Immature natural killer cell (primary cell): ENCODE data around the gene TBC1D22B. TPM values are rescaled to one million over a fixed set of nuclear protein-coding genes. Genes with fewer than 3 reads are reported as not detected.
A peak's percentile ranks its signal among the peaks of the same experiment; 100 is the strongest.

Experiments
- DNase-seq, 3 donors: peaks; one replicate each; pipeline ENCODE4 v3.0.0; 2022; ENCODE audit warnings: mixed read lengths in 1 of 3
- H3K27ac Mint-ChIP-seq, 6 donors: one replicate each; pipeline ENCODE4 v1.8.0; 2020; ENCODE audit warnings: mixed read lengths in 6 of 6, mild to moderate bottlenecking in 5 of 6, inconsistent platforms in 4 of 6, moderate library complexity in 3 of 6
- H3K27me3 Mint-ChIP-seq, 3 donors: one replicate each; pipeline ENCODE4 v1.8.0; 2020 to 2021; ENCODE audit warnings: low read depth in 3 of 3, mild to moderate bottlenecking in 3 of 3, mixed read lengths in 3 of 3, moderate library complexity in 3 of 3, inconsistent platforms in 1 of 3
- H3K36me3 Mint-ChIP-seq, 3 donors: one replicate each; pipeline ENCODE4 v1.8.0; 2020; ENCODE audit warnings: mixed read lengths in 3 of 3, inconsistent platforms in 2 of 3, mild to moderate bottlenecking in 2 of 3
- H3K4me1 Mint-ChIP-seq, 2 donors: one replicate each; pipeline ENCODE4 v1.8.0; 2020; ENCODE audit warnings: inconsistent platforms in 2 of 2, mild to moderate bottlenecking in 2 of 2, mixed read lengths in 2 of 2, moderate library complexity in 1 of 2
- H3K4me3 Mint-ChIP-seq, 5 donors: one replicate each; pipeline ENCODE4 v1.8.0; 2020; ENCODE audit warnings: mild to moderate bottlenecking in 5 of 5, mixed read lengths in 5 of 5, inconsistent platforms in 3 of 5, moderate library complexity in 3 of 5
- H3K9me3 Mint-ChIP-seq, 6 donors: one replicate each; pipeline ENCODE4 v1.8.0; 2020; ENCODE audit warnings: mild to moderate bottlenecking in 6 of 6, mixed read lengths in 6 of 6, inconsistent platforms in 4 of 6, moderate library complexity in 3 of 6
- polyA plus RNA-seq, 3 donors: library from polyadenylated mRNA; unstranded; fragments of 300-500 nt; fragmentation: Illumina TruSeq; gene quantifications; one replicate each; pipeline ENCODE4 v1.2.3, GENCODE V29; 2021

Gene TBC1D22B
- polyA plus RNA-seq, 3 donors from 2014 or later, result 4.3 to 8.4 (median 7.2) TPM

DNA sequence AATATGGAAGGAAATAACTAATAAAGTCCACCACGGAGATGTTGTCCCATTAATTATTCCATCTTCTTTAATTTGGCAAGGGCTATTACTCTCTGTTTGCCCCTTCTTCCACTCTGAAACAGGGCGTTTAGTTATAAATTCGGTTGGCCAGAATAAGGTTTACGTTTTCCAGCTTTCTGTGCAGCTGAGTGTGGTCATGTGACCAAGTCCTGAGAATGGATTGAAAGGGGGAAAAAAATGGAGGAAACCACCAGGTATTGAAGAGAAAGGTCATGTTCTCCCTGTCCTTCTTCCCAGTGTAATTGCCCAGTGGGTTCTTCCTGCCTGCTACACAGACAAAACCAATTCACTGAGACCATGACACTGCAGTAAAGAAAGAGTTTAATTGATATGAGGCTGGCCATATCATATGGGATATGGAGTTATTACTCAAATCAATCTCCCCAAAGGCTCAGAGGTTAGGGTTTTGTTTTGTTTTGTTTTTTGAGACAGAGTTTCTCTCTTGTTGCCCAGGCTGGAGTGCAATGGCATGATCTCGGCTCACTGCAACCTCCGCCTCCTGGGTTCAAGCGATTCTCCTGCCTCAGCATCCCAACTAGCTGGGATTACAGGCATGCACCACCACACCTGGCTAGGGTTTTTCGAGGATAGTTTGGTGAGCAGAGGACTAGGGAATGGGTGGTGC, 14.3 kb upstream of the TBC1D22B start:
- Mint-ChIP-seq H3K4me1 (peaks cover 13 to 15% of the 10 kb centered on the region in 2 donors), H3K9me3 (peaks cover 0 to 2% (median 0%) of the 10 kb centered on the region in 6 donors), H3K4me3 (no peak overlapping the region), H3K27me3 (peaks cover 0 to 4% (median 2%) of the 10 kb centered on the region in 3 donors), H3K27ac (no peak overlapping the region), H3K36me3 (peaks cover 0 to 4% (median 0%) of the 10 kb centered on the region in 3 donors)
- DNase-seq, result no peak

DNA sequence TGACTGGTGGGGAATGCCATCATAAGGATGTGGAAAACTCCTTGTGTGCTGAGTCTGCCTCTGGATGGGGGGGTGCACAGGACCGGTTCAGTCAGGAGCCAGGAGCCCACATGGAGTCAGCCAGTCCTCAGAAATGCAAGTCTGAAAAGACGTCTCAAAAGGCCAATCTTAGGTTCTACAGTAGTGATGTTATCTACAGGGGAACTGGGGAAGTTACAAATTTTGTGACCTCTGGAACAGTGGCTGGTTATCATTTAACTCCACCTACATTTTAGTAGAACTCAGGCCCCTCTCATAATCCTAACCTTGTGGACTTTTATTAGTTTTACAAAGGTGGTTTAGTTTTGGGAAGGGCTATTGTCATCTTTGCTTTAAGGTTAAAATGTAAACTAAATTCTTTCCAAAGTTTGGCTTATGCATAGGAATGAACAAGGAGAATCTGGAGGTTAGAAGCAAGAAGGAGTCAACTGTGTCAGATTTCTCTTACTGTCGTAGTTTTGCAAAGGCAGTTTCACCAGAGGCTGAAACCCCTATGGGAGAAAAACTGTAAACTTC, 13.7 kb upstream of the TBC1D22B start:
- Mint-ChIP-seq H3K9me3 (peaks cover 0 to 2% (median 0%) of the 10 kb centered on the region in 6 donors), H3K4me1 (peaks cover 13 to 15% of the 10 kb centered on the region in 2 donors), H3K4me3 (no peak overlapping the region), H3K27me3 (peaks cover 0 to 4% (median 2%) of the 10 kb centered on the region in 3 donors), H3K36me3 (peaks cover 0 to 4% (median 0%) of the 10 kb centered on the region in 3 donors), H3K27ac (no peak overlapping the region)
- DNase-seq, result no peak

DNA sequence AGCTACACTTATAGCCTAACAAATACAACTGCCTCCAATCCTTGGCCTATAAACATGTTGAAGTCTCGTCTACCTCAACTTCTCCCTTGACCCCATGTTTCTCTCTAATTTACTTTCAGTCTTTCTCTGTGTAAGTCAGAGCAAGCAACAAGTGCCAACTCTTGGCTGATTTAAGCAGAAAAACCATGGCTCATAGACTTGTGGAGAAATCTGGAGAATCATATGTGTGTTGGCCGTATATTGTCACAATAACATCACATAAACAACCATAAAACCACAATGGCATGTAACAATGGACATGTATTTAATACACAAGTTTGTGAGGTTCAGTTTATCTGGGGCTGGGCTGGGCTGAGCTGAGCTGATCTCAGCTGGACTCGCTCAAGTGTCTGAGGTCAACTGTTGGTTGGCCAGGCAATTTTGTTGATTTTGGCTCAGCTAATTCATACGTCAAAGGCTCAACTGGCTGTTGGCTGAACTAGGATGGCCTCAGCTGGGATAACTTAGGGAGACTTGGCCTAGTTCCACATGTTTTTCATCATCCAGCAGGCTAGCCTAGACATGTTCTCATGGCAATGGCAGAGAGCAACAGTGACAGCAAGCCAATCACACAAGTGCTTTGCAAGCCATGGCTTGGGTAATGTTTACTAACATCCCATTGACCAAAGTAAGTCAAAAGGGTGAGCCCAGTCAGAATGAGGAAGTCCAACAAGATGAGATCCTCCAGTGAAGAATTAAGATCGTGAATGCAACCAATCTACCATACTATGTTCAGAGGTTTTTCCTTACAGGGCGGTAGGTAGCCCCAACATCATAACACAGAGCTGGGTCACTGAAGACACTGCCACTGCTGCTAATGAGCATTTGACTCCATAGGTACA, 12.9 kb upstream of the TBC1D22B start:
- Mint-ChIP-seq H3K4me3 (no peak overlapping the region), H3K36me3 (peaks cover 0 to 4% (median 0%) of the 10 kb centered on the region in 3 donors), H3K9me3 (peaks cover 0 to 2% (median 0%) of the 10 kb centered on the region in 6 donors), H3K4me1 (peaks cover 10 to 11% of the 10 kb centered on the region in 2 donors), H3K27me3 (peaks cover 0 to 4% (median 2%) of the 10 kb centered on the region in 3 donors), H3K27ac (no peak overlapping the region)
- no peak for DNase-seq

DNA sequence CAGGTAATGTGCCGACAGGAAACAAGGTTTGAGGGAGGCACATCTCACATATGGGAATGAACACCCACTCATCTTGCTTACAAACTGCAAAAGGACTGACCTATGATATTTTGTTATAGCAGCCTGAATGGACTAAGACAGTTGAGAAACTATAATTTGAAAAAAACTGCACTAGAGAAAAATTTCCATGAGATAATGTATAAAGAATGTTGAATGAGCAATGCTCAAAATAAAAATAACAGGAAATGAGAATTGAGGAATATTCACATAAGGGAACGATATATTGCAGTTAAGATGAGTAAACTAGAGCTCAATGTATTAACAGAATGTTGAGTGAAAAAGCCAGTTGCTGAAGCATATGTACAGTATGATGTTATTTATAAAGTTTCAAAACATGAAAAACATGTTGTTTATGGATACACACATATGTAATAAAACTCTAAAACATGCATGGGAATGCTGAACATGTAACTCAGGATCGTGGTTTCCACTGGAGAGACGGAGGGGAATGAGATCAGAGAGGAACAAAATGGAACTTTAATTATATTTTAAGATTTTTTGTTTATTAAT, 6.3 kb upstream of the TBC1D22B start:
- Mint-ChIP-seq H3K4me3 (no peak overlapping the region), H3K27ac (no peak overlapping the region), H3K9me3 (peaks cover 0 to 2% (median 0%) of the 10 kb centered on the region in 6 donors), H3K27me3 (peaks cover 0 to 8% (median 5%) of the 10 kb centered on the region in 3 donors), H3K36me3 (peaks cover 0 to under 1% (median 0%) of the 10 kb centered on the region in 3 donors), H3K4me1 (no peaks in the 10 kb centered on the region)
- no peak for DNase-seq

DNA sequence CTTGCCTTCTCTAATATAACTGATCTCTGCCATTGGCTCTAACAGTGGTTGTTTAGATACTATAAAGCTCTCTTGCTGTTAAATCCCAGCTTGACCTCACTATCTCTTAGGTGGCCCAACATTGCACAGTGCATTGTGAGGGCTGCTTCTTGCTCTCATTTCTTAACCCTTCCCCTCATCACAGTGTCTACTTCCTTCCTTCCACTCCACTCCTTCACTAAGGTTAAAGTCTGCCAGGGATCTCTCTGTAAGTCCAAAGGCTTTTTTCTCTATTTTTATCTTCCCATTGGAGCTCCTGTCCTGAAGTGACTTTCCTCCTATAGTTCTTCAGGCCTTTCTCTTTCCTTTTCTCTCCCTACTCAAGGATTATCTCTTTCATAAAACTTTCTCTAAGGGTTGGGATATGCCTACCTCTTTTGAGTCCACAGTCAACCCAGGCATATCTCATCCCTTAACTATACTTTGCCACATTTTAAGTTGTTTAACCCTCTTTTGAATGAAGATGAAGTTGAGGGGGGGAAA, 4.0 kb upstream of the TBC1D22B start:
- Mint-ChIP-seq H3K4me3 (no peak overlapping the region), H3K36me3 (no peaks in the 10 kb centered on the region), H3K27ac (no peak overlapping the region), H3K27me3 (peaks cover 2 to 12% (median 5%) of the 10 kb centered on the region in 3 donors), H3K4me1 (peaks cover 15 to 20% of the 10 kb centered on the region in 2 donors), H3K9me3 (peaks cover 0 to 2% (median 0%) of the 10 kb centered on the region in 6 donors)
- DNase-seq, result no peak

DNA sequence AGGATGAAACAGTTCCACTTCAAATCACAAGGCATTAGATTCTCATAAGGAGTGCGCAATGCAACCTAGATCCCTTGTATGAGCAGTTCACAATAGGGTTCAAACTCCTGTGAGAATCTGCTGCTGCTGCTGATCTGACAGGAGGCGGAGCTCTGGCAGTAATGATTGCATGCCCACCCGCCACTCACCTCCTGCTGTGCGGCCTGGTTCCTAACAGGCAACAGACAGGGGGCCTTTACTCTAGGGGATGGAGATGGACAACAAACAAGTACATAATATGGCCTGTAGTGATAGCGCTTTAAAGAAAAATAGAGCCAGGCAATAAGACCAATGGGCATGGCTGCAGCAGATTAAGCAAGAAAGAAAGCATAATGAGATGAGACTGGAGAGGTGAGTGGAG, 2.7 kb upstream of the TBC1D22B start:
- Mint-ChIP-seq H3K27ac (no peak overlapping the region), H3K4me1 (peaks cover 27 to 33% of the 10 kb centered on the region in 2 donors)

DNA sequence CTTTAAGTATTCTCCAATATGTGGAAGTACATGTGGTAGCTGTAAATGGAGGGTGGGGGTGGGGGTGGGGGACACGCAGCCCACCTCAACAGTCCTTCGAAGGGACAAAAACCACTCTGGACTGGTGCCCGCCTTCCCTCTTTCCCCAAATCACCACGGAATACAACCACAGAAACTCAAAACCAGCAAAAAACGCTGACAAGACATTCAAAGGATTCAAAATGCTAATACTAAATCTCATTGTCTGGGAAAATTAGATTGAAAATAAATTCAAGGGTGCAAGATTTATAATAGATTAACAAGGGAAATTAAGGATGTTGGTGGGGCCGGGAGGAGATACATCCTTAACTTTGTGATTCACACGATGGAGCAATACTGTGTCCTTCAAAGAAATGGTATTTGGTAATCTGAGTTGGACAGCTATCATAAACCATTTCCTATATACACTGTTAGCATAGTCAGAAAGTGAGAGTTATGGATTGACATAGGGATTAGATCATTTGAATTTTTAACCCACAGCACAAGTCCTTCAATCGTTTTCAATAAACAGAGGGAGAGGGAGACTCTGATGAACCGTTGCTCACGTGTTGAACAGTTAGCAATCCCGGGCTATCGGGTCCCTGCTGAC, 766 bp upstream of the TBC1D22B start:
- H3K27ac Mint-ChIP-seq, result peak overlapping the region in 5 of 6 donors; percentile 77 to 94 (median 87)

More for the DNA sequence above, 2.7 kb upstream of the TBC1D22B start:
- Mint-ChIP-seq H3K4me3 (no peak overlapping the region), H3K36me3 (no peaks in the 10 kb centered on the region), H3K9me3 (peaks cover 0 to 2% (median 0%) of the 10 kb centered on the region in 6 donors), H3K27me3 (peaks cover 2 to 12% (median 5%) of the 10 kb centered on the region in 3 donors)
- no peak for DNase-seq

DNA sequence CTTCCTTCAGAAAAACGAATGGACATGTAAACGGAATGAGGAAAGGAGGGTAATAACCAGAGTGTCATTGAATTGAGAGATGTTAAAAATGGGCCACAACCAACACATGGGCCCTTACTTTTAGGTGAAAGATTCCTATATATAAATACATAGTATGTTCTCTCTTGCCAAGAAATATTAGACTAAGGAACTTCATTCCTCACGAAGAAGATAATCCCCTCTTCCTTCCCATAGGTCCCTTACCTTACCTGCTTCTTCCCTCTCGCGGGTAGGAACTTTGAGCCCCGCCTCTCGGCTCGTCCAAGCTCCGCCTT, 295 bp upstream of the TBC1D22B start:
- DNase-seq, result no peak
- H3K36me3 Mint-ChIP-seq, result no peaks in the 10 kb centered on the region
- peaks cover 2 to 12% (median 2%) of the 10 kb centered on the region in 3 donors for H3K27me3 Mint-ChIP-seq
- peak overlapping the region; percentile 81 to 94 (median 89) for H3K27ac Mint-ChIP-seq
- peaks cover 0 to 2% (median 0%) of the 10 kb centered on the region in 6 donors for H3K9me3 Mint-ChIP-seq
- peak overlapping the region; percentile 89 to 94 (median 92) for H3K4me3 Mint-ChIP-seq
- peaks cover 30 to 42% of the 10 kb centered on the region in 2 donors for H3K4me1 Mint-ChIP-seq

More for the DNA sequence above, 766 bp upstream of the TBC1D22B start:
- Mint-ChIP-seq H3K4me1 (peaks cover 30 to 41% of the 10 kb centered on the region in 2 donors), H3K27me3 (peaks cover 2 to 12% (median 2%) of the 10 kb centered on the region in 3 donors), H3K36me3 (no peaks in the 10 kb centered on the region), H3K9me3 (peaks cover 0 to 2% (median 0%) of the 10 kb centered on the region in 6 donors), H3K4me3 (peak overlapping the region; percentile 89 to 94 (median 92))
- DNase-seq, result no peak

DNA sequence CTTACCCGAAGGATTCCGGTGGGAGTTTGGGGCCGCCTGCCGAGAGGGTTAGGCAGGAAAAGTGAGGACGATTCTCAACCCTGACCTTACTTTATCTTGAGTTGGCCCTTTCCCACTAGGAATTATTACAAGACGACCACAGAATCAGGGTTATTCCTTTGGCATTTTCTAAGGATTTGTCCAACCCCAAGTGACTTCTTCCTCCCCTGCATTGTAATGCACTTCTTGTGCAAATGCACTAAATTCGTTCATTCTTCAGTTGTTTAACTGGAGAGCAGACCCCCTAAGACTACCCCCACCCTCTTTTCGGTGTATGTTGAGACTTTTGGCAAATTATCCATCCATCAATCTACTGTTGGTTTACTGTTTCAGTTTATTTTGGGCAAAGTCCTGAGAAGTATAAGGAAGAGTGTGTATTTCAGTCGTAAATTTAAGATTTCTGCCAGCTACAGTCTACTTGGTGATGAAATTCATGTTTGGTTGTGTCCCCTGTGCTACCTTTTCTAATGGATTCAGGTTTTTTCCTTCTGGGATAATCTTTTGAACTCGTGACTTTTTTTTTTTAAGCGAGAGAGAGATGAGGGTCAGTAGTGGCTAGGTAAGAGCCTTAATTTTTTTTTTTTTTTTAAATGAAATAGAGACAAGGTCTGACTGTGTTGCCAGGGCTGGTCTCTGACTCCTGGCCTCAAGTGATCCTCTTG, 983 bp downstream of the TBC1D22B start:
- Mint-ChIP-seq H3K27ac (peak overlapping the region; percentile 81 to 94 (median 89)), H3K4me1 (peaks cover 36 to 53% of the 10 kb centered on the region in 2 donors), H3K36me3 (no peaks in the 10 kb centered on the region), H3K4me3 (peak overlapping the region; percentile 89 to 94 (median 92)), H3K9me3 (peaks cover 0 to 2% (median 0%) of the 10 kb centered on the region in 6 donors), H3K27me3 (peaks cover 2 to 10% (median 2%) of the 10 kb centered on the region in 3 donors)
- no peak for DNase-seq

DNA sequence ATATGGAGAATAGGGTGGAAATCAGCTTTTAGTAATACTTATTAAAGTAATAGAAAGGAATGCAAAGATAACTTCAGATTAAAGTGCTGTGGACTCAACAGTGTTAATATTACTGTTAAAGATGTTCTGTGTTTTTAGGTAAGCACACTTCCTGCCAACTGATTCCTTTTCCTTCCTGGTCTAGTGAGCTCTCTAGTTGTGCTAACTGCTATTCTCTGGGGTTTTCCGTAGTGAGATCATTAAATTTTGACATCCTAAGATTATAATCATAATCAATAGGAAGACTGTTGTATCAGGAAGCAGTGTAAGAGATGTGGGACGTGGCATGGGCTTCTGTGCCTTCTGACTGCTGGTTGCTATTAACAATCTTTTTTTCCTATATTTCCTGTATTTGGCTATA, 1.6 kb downstream of the TBC1D22B start:
- Mint-ChIP-seq H3K36me3 (no peaks in the 10 kb centered on the region), H3K9me3 (peaks cover 0 to 2% (median 0%) of the 10 kb centered on the region in 6 donors), H3K27me3 (peaks cover 2 to 10% (median 2%) of the 10 kb centered on the region in 3 donors), H3K4me1 (peaks cover 36 to 53% of the 10 kb centered on the region in 2 donors), H3K27ac (peak overlapping the region; percentile 14 to 92 (median 82)), H3K4me3 (peak overlapping the region; percentile 1 to 92 (median 73))
- no peak for DNase-seq

DNA sequence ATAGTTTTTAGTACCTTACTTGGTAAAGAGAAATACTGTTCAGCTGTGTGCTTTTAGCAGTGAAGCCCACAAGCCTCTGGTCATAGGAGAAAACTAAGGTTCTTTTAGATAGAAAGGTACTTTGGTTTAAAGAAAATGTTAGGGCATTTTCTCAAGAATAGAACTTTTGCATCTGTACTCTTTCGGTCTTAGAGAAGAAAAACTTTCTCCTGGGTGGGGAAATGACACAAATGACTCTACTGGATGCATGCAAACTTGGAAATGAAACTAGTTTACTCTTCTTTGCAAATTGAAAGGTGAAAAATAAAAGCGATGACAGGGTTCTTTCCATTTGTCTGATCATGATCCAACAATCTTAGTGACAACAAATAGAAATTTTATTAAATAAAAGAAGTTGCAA, 2.5 kb downstream of the TBC1D22B start:
- Mint-ChIP-seq H3K9me3 (peaks cover 0 to 2% (median 0%) of the 10 kb centered on the region in 6 donors), H3K36me3 (no peaks in the 10 kb centered on the region), H3K4me1 (peaks cover 40 to 61% of the 10 kb centered on the region in 2 donors), H3K27me3 (peaks cover 0 to 5% (median 2%) of the 10 kb centered on the region in 3 donors), H3K27ac (peak overlapping the region in 5 of 6 donors; percentile 37 to 92 (median 78)), H3K4me3 (peak overlapping the region in 2 of 5 donors; percentile 73 to 89)
- no peak for DNase-seq

DNA sequence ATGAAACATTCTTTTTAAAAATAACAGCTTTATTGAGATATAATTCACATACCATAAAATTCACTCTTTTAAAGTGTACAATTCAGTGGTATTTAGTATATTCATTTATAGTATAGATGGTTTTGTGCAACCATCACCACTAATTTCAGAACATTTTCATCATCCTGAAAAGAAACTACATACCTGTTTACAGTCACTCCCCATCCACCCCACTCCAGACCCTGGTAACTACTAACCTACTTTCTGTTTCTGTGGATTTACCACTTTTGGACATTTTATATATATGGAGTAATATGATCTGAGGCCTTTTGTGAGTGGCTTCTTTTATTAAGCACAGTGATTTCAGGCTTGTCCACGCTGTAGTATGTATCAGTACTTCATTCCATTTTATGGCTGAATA, 2.9 kb downstream of the TBC1D22B start:
- peak overlapping the region in 1 of 5 donors; percentile 9 for H3K4me3 Mint-ChIP-seq
- H3K9me3 Mint-ChIP-seq, result peaks cover 0 to 2% (median 0%) of the 10 kb centered on the region in 6 donors

More for the DNA sequence above, 2.9 kb downstream of the TBC1D22B start:
- peaks cover 0 to 5% (median 2%) of the 10 kb centered on the region in 3 donors for H3K27me3 Mint-ChIP-seq
- peaks cover 44 to 65% of the 10 kb centered on the region in 2 donors for H3K4me1 Mint-ChIP-seq
- H3K36me3 Mint-ChIP-seq, result no peaks in the 10 kb centered on the region
- no peak for DNase-seq
- no peak overlapping the region for H3K27ac Mint-ChIP-seq
